GM18511 (cell line): ENCODE measurements around the gene GP1BB.
"Not testable (repeated sequence)": the region's sequence is repeated elsewhere in the genome, so short reads cannot be mapped to it uniquely, and the experiment has no call there.

Source experiments
- ATAC-seq: cut with Tn5 transposase; IDR thresholded peaks from one replicate; pipeline ENCODE4 v1.9.1; 2021; ENCODE audit warnings: mild to moderate bottlenecking, moderate library complexity; ENCODE audit not compliant: unreplicated experiment

GP1BB gene

GRCh38 chr22:19693581-19693980, 29.8 kb upstream of the GP1BB start:
- ATAC-seq, result no peak

- no peak for ATAC-seq
Observed at GRCh38 chr22:19693981-19694670, 29.2 kb upstream of the GP1BB start.

GRCh38 chr22:19694696-19695095, 28.6 kb upstream of the GP1BB start:
- ATAC-seq, result no peak

GRCh38 chr22:19696504-19697276, 26.6 kb upstream of the GP1BB start:
- no peak for ATAC-seq

GRCh38 chr22:19697871-19698270, 25.5 kb upstream of the GP1BB start:
- not testable (repeated sequence) for ATAC-seq

GRCh38 chr22:19700790-19701419, 22.4 kb upstream of the GP1BB start:
- no peak for ATAC-seq

GRCh38 chr22:19701420-19702145, 21.8 kb upstream of the GP1BB start:
- no peak for ATAC-seq

GRCh38 chr22:19703869-19704268, 19.5 kb upstream of the GP1BB start:
- ATAC-seq, result no peak

- no peak for ATAC-seq
Observed at GRCh38 chr22:19704355-19705015, 18.9 kb upstream of the GP1BB start.

- no peak for ATAC-seq
Observed at GRCh38 chr22:19705181-19705934, 18.0 kb upstream of the GP1BB start.

GRCh38 chr22:19706661-19707151, 16.6 kb upstream of the GP1BB start:
- ATAC-seq, result no peak

- ATAC-seq, result no peak
Observed at GRCh38 chr22:19707347-19708290, 15.7 kb upstream of the GP1BB start.

GRCh38 chr22:19708321-19709011, 14.9 kb upstream of the GP1BB start:
- ATAC-seq, result no peak

- no peak for ATAC-seq
Observed at GRCh38 chr22:19709063-19709769, 14.1 kb upstream of the GP1BB start.

GRCh38 chr22:19710020-19710768, 13.1 kb upstream of the GP1BB start:
- ATAC-seq, result no peak

- no peak for ATAC-seq
Observed at GRCh38 chr22:19710769-19711106, 12.6 kb upstream of the GP1BB start.

GRCh38 chr22:19713245-19713644, 10.1 kb upstream of the GP1BB start:
- ATAC-seq, result no peak
